Activated T-cell treated with anti-CD3 and anti-CD28 coated beads, Interleukin-2, amount 50 U/mL, for 48 hours (primary cell): ENCODE measurements around the gene PKD1.

Experiments
- DNase-seq, 2 experiments: peaks; one replicate each; pipeline ENCODE4 v3.0.0-alpha.2; 2020

Gene PKD1

GRCh38 chr16:2043667-2044451 lies 91.8 kb downstream of the PKD1 start:
- no peak for DNase-seq

DNA sequence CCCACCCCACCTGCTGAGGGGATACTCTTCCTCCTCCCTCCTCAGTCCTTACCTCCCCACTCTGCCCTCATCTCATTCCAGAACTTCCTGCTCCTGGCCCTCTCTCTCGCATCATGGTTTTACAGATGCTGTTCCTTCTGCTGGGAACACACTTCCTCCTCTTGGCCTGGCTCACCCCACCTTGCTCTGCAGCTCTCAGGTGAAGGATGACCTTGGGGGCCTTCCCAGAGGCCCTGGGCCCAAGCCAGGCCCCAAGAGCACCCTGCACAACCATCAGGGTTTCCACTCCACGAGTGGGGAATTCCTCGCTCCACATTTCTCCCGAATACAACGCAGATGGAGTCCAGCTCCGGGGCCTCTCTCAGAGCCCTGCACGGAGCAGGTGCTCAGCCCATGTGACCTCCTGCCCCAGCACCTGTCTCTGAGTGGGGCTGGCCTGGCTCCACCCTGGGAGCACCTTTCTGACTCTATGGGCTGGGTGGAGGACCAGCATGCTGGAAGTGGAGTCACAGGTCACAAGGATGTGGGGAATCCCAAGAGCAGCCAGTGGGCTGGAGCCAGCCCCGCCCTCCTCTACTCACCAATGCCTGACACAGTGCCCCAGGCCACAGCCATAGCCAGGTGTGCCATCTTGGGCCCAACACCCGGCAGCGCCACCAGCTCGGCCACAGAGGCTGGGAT lies 92.6 kb downstream of the PKD1 start:
- no peak for DNase-seq

DNA sequence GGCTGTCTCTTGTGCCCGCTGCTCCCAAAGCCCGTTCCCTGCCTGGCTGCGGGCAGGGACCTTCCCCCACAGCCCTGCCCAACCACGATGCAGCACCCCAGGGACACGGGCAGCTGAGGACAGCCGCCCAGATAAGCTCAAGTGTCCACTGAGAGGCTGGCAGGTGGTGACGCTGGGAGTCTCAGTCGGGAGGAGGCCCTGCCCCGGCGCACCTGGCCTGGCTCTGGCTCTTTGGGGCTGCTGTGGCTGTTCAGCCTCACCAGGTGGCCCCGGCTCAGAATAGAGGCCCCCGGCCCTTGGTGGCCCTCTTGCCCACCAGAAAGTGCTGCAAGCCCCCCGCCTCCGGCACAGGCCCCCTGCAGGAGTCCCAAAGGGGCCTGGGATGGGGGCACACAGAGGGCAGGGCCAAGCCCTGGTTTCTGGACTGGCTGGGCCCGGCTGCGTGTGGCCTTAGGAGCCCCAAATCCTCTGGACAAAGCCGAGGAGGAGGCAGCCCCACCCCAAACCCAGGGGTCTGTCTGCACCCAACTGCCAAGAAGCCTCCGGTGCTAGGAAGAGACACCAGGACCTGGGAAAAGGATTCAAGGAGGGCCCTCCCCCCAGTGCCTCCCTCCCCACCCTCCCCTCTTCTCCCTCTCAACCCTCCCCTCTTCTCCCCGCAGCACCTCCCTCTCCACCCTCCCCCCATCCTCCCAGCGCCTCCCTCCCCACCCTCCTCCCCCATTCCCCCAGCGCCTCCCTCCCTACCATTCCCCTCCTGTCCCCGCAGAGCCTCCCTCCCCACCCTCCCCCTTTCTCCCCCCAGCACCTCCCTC lies 93.3 kb downstream of the PKD1 start:
- DNase-seq = no peak

- DNase-seq = no peak
Observed at GRCh38 chr16:2040787-2041522, 94.7 kb downstream of the PKD1 start.

- no peak for DNase-seq
Observed at GRCh38 chr16:2040041-2040786, 95.5 kb downstream of the PKD1 start.

- no peak for DNase-seq
Observed at GRCh38 chr16:2039274-2040031, 96.2 kb downstream of the PKD1 start.
